Stomach smooth muscle (tissue), 2 donors: ENCODE data around the gene SGPP1.
"Not testable (repeated sequence)": the region's sequence is repeated elsewhere in the genome, so short reads cannot be mapped to it uniquely, and the experiment has no call there.

Experiments used
- H3K27ac ChIP-seq: one replicate; pipeline ENCODE4 v1.7.0; 2013; ENCODE audit warnings: mild to moderate bottlenecking, low read length, inconsistent platforms
- H3K27me3 ChIP-seq, 2 donors: one replicate each; pipeline ENCODE4 v1.7.0; 2013; ENCODE audit warnings: low read length in 2 of 2; ENCODE audit not compliant: insufficient read depth in 2 of 2, control insufficient read depth in 1 of 2
- H3K36me3 ChIP-seq, 2 donors: one replicate each; pipeline ENCODE4 v1.7.0; 2013; ENCODE audit warnings: low read length in 2 of 2; ENCODE audit not compliant: control insufficient read depth in 2 of 2, insufficient read depth in 2 of 2
- H3K4me1 ChIP-seq: one replicate; pipeline ENCODE4 v1.7.0; 2013; ENCODE audit warnings: low read length; ENCODE audit not compliant: control insufficient read depth, insufficient read depth
- H3K4me3 ChIP-seq, 2 donors: one replicate each; pipeline ENCODE4 v1.7.0; 2013; ENCODE audit warnings: low read length in 2 of 2
- H3K9ac ChIP-seq, 2 donors: one replicate each; pipeline ENCODE4 v1.7.0; 2013; ENCODE audit warnings: low read length in 2 of 2, mild to moderate bottlenecking in 1 of 2
- H3K9me3 ChIP-seq, 2 donors: one replicate each; pipeline ENCODE4 v1.7.0; 2013; ENCODE audit warnings: low read length in 2 of 2; ENCODE audit not compliant: control insufficient read depth in 2 of 2
- donor health status: healthy.
- donor health status: Pancreatic carcinoma.

Gene SGPP1

DNA sequence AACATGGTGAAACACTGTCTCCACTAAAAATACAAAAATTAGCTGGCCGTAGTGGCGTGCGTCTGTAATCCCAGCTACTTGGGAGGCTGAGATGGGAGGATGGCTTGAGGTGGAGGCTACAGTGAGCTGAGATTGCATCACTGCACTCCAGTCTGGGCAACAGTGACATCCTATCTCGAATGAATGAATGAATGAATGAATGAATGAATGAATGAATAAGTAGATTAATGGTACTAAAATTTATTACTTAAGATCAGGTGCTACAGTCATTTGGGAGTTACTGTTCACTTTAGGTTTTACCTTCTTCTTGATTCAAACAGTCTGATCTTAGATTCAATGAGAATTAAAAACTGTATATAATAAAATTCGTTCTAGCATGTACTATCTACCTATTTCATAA is 54.6 kb downstream of the SGPP1 start:
- Histone ChIP-seq H3K4me3 (no peak overlapping the region), H3K9ac (no peak overlapping the region), H3K9me3 (no peaks in the 10 kb centered on the region), H3K27ac (no peak overlapping the region), H3K36me3 (peaks cover 0 to 2% of the 10 kb centered on the region in 2 donors), H3K4me1 (no peaks in the 10 kb centered on the region), H3K27me3 (no peaks in the 10 kb centered on the region)

- Histone ChIP-seq H3K4me1 (no peaks in the 10 kb centered on the region), H3K27me3 (no peaks in the 10 kb centered on the region), H3K9ac (no peak overlapping the region), H3K27ac (no peak overlapping the region), H3K36me3 (no peaks in the 10 kb centered on the region), H3K4me3 (no peak overlapping the region), H3K9me3 (no peaks in the 10 kb centered on the region)
Measured at GRCh38 chr14:63672417-63673180, 55.3 kb downstream of the SGPP1 start.

DNA sequence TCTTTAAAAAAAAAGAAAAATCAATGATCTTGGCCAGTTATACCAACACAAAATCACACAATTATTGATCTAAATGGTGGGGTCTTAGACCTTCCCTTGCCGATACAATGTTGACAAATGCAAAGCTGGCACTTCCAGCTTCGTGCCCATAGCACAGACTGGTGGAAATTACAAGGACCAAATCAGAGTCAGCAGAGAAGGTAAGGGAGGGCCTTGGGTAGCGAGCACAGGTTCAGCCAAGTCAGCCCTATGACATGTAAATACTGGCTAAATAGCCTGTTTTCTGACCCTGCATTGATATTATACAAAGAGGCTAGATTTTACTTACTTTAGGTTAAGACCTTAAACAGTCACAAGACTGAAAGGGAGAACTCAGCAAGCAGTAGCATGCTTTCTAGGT is 55.9 kb downstream of the SGPP1 start:
- H3K9me3 ChIP-seq, result no peaks in the 10 kb centered on the region
- H3K27ac ChIP-seq, result no peak overlapping the region
- no peaks in the 10 kb centered on the region for H3K27me3 ChIP-seq
- no peak overlapping the region for H3K9ac ChIP-seq
- H3K4me1 ChIP-seq, result no peaks in the 10 kb centered on the region
- H3K4me3 ChIP-seq, result no peak overlapping the region
- H3K36me3 ChIP-seq, result no peaks in the 10 kb centered on the region

- no peaks in the 10 kb centered on the region for H3K9me3 ChIP-seq
- no peaks in the 10 kb centered on the region for H3K36me3 ChIP-seq
- no peaks in the 10 kb centered on the region for H3K4me1 ChIP-seq
- no peak overlapping the region for H3K27ac ChIP-seq
- no peaks in the 10 kb centered on the region for H3K27me3 ChIP-seq
- H3K9ac ChIP-seq, result no peak overlapping the region
- H3K4me3 ChIP-seq, result no peak overlapping the region
Measured at GRCh38 chr14:63670692-63671091, 57.2 kb downstream of the SGPP1 start.

GRCh38 chr14:63666335-63666734 is 61.5 kb downstream of the SGPP1 start:
- no peaks in the 10 kb centered on the region for H3K27me3 ChIP-seq
- no peaks in the 10 kb centered on the region for H3K4me1 ChIP-seq
- no peak overlapping the region for H3K4me3 ChIP-seq
- no peaks in the 10 kb centered on the region for H3K9me3 ChIP-seq
- H3K36me3 ChIP-seq, result no peaks in the 10 kb centered on the region
- H3K27ac ChIP-seq, result no peak overlapping the region
- no peak overlapping the region for H3K9ac ChIP-seq

DNA sequence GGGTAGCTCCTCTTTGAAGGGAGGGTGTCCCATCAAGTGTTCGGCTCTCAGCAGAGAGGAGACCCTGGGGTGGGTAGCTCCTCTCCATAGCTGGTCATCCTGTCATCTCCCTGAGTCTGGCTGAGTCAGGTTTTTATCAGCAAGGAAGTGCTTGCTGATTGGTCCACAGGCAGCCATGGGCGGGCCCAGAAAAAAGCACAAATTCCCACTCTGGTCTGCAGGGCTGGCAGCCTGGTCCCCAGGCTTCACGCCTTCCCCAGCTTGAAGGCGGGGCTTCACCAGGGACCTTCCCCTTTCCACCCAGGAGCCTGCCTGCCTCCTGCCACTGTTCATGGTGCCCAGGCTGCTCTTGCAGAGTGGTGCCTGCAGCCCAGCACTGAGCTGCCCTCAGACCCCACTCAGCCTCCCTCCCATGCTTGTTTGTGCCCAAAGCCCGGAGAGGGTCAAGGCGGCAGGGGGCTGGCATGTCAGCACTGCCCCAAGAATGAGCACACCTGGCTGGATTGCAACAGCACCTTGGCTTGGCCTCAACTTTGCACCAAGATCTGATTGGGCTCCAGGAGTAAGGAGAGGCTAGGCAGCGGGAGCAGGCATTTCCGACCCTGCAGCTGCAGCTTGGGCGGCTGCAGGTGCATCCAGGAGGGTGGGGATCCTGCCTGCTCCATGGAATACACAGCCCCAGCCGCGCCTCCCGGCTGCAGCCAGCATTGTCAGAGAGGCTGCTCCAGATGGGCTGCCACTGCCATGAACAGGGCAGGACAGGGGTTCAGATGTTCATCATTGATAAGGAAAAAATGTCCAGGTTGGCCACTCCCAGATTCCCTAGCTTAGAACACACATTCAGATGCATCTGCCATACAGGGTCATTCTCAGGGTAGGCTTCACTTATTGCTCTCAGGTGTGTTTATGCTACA is 64.2 kb downstream of the SGPP1 start:
- H3K27ac ChIP-seq, result no peak overlapping the region
- H3K4me1 ChIP-seq, result no peaks in the 10 kb centered on the region
- no peak overlapping the region for H3K9ac ChIP-seq
- no peaks in the 10 kb centered on the region for H3K36me3 ChIP-seq
- no peaks in the 10 kb centered on the region for H3K27me3 ChIP-seq
- no peaks in the 10 kb centered on the region for H3K9me3 ChIP-seq
- no peak overlapping the region for H3K4me3 ChIP-seq

- no peaks in the 10 kb centered on the region for H3K36me3 ChIP-seq
- no peaks in the 10 kb centered on the region for H3K27me3 ChIP-seq
- no peaks in the 10 kb centered on the region for H3K9me3 ChIP-seq
Measured at GRCh38 chr14:63662776-63663175, 65.1 kb downstream of the SGPP1 start.

GRCh38 chr14:63661881-63662280 is 66.0 kb downstream of the SGPP1 start:
- not testable (repeated sequence) for H3K9me3 ChIP-seq, H3K4me1 ChIP-seq, H3K9ac ChIP-seq, H3K27me3 ChIP-seq, H3K27ac ChIP-seq, H3K36me3 ChIP-seq, H3K4me3 ChIP-seq

More at GRCh38 chr14:63662776-63663175, 65.1 kb downstream of the SGPP1 start:
- no peak overlapping the region for H3K9ac ChIP-seq
- no peak overlapping the region for H3K27ac ChIP-seq
- H3K4me1 ChIP-seq, result no peaks in the 10 kb centered on the region
- no peak overlapping the region for H3K4me3 ChIP-seq

DNA sequence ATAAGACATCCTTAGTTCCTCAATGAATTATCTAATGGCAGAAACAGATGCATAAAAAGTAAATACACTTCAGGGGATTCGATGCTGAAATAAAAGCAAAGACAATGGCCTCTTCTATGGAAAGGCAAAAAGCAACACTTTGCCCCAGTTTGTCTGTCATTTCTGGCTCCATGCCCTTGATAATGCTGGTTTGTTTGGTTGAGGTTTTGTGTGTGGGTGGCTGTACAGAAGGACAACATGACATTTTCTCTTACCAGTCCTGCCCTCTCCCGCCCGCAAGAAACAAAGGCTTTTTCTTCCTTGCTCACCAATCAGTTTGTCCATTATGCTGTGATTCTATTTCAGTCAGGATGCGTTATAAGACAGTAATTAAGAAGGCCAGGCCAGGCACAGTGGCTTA is 68.1 kb downstream of the SGPP1 start:
- H3K9ac ChIP-seq, result no peak overlapping the region
- H3K4me1 ChIP-seq, result no peaks in the 10 kb centered on the region
- H3K27ac ChIP-seq, result no peak overlapping the region
- no peak overlapping the region for H3K4me3 ChIP-seq
- H3K9me3 ChIP-seq, result no peaks in the 10 kb centered on the region
- H3K27me3 ChIP-seq, result no peaks in the 10 kb centered on the region
- H3K36me3 ChIP-seq, result no peaks in the 10 kb centered on the region

GRCh38 chr14:63656194-63656593 is 71.7 kb downstream of the SGPP1 start:
- no peaks in the 10 kb centered on the region for H3K4me1 ChIP-seq
- H3K9me3 ChIP-seq, result no peaks in the 10 kb centered on the region
- H3K4me3 ChIP-seq, result no peak overlapping the region
- no peaks in the 10 kb centered on the region for H3K27me3 ChIP-seq
- no peak overlapping the region for H3K9ac ChIP-seq
- H3K36me3 ChIP-seq, result no peaks in the 10 kb centered on the region
- no peak overlapping the region for H3K27ac ChIP-seq

- H3K27me3 ChIP-seq, result no peaks in the 10 kb centered on the region
- H3K9ac ChIP-seq, result no peak overlapping the region
- no peak overlapping the region for H3K27ac ChIP-seq
- no peaks in the 10 kb centered on the region for H3K36me3 ChIP-seq
- H3K9me3 ChIP-seq, result no peaks in the 10 kb centered on the region
- no peaks in the 10 kb centered on the region for H3K4me1 ChIP-seq
- H3K4me3 ChIP-seq, result no peak overlapping the region
Measured at GRCh38 chr14:63654936-63655335, 72.9 kb downstream of the SGPP1 start.
